Measurements from ENCODE around the gene FPGS.
"Not testable (repeated sequence)": the region's sequence is repeated elsewhere in the genome, so short reads cannot be mapped to it uniquely, and the experiment has no call there.

FPGS gene

GRCh38 chr9:127776924-127777289 lies 25.8 kb upstream of the FPGS start:
- H3K4me3 ChIP-seq (ENCODE audit: control insufficient read depth, low read depth, low read length) = no peak overlapping the region
- no peak for TF ChIP-seq CTCF (IDR thresholded peaks at IDR 0.05; ENCODE audit: control insufficient read depth, insufficient read depth, low read depth, low read length, missing control alignments)
- DNase-seq (ENCODE audit: low read depth) = no peak

- TF ChIP-seq CTCF (IDR thresholded peaks at IDR 0.05; ENCODE audit: control insufficient read depth, insufficient read depth, low read depth, low read length, missing control alignments) = no peak
- no peak for DNase-seq (ENCODE audit: low read depth)
- H3K4me3 ChIP-seq (ENCODE audit: control insufficient read depth, low read depth, low read length) = no peak overlapping the region
Observed at GRCh38 chr9:127777368-127777980, 25.2 kb upstream of the FPGS start.

GRCh38 chr9:127778280-127779135 lies 24.2 kb upstream of the FPGS start, which contains the start of gene SH2D3C:
Gene SH2D3C (minus strand): TSS chr9:127778666. CDS start chr9:127778627, 39 bp downstream.
- no peak for DNase-seq (ENCODE audit: low read depth)
- TF ChIP-seq CTCF (IDR thresholded peaks at IDR 0.05; ENCODE audit: control insufficient read depth, insufficient read depth, low read depth, low read length, missing control alignments) = no peak
- no peak within 1 kb of the TSS for H3K4me3 ChIP-seq (ENCODE audit: control insufficient read depth, low read depth, low read length)

- H3K4me3 ChIP-seq (ENCODE audit: control insufficient read depth, low read depth, low read length) = no peak overlapping the region
- no peak for DNase-seq (ENCODE audit: low read depth)
Observed at GRCh38 chr9:127779136-127779981, 23.3 kb upstream of the FPGS start.

GRCh38 chr9:127780126-127780885 lies 22.4 kb upstream of the FPGS start:
- no peak for TF ChIP-seq CTCF (IDR thresholded peaks at IDR 0.05; ENCODE audit: control insufficient read depth, insufficient read depth, low read depth, low read length, missing control alignments)
- no peak overlapping the region for H3K4me3 ChIP-seq (ENCODE audit: control insufficient read depth, low read depth, low read length)
- DNase-seq (ENCODE audit: low read depth) = no peak

More at GRCh38 chr9:127779136-127779981, 23.3 kb upstream of the FPGS start:
- no peak for TF ChIP-seq CTCF (IDR thresholded peaks at IDR 0.05; ENCODE audit: control insufficient read depth, insufficient read depth, low read depth, low read length, missing control alignments)

- not testable (repeated sequence) for H3K4me3 ChIP-seq (ENCODE audit: control insufficient read depth, low read depth, low read length); DNase-seq (ENCODE audit: low read depth)
Observed at GRCh38 chr9:127780909-127781308, 21.8 kb upstream of the FPGS start.
